Natural killer cell (primary cell): ENCODE data around the gene PLPP1. TPM values are rescaled to one million over a fixed set of nuclear protein-coding genes. Genes with fewer than 3 reads are reported as not detected.

ENCODE experiments used
- ATAC-seq, 3 donors: fragments of 150-1000 bp in 2 of 3; fragments of 200-7000 bp in 1 of 3; cut with Tn5 transposase; 1 replicate in 1 of 3; 2 replicates in 2 of 3; pipeline ENCODE4 v1.10.0; 2021; ENCODE audit warnings: mild to moderate bottlenecking in 2 of 3, moderate library complexity in 2 of 3
- DNase-seq, 2 donors: peaks; one replicate each; pipeline versions ENCODE4 v3.0.0 to v3.0.0-alpha.2; 2013 to 2021; ENCODE audit warnings: mixed read lengths in 1 of 2
- H3K27ac ChIP-seq: one replicate; pipeline ENCODE4 v1.5.1; 2013; ENCODE audit warnings: mild to moderate bottlenecking, low read length
- H3K27me3 ChIP-seq: one replicate; pipeline ENCODE4 v1.6.1; 2013; ENCODE audit warnings: low read length; ENCODE audit not compliant: control insufficient read depth, insufficient read depth
- H3K36me3 ChIP-seq: one replicate; pipeline ENCODE4 v1.6.1; 2013; ENCODE audit warnings: low read length; ENCODE audit not compliant: control insufficient read depth, insufficient read depth
- H3K4me1 ChIP-seq: one replicate; pipeline ENCODE4 v1.6.1; 2013; ENCODE audit warnings: low read length; ENCODE audit not compliant: control insufficient read depth, insufficient read depth
- H3K4me3 ChIP-seq: one replicate; pipeline ENCODE4 v1.5.1; 2013; ENCODE audit warnings: low read length
- H3K9me3 ChIP-seq: one replicate; pipeline ENCODE4 v1.6.1; 2013; ENCODE audit warnings: low read length; ENCODE audit not compliant: control insufficient read depth, insufficient read depth
- H3K27ac Mint-ChIP-seq, 2 donors: one replicate each; pipeline ENCODE4 v1.8.0; 2022; ENCODE audit warnings: mild to moderate bottlenecking in 2 of 2, mixed read lengths in 2 of 2, moderate library complexity in 1 of 2
- H3K27me3 Mint-ChIP-seq, 2 donors: one replicate each; pipeline ENCODE4 v1.8.0; 2022; ENCODE audit warnings: low read depth in 2 of 2, mixed read lengths in 2 of 2
- H3K36me3 Mint-ChIP-seq: one replicate; pipeline ENCODE4 v1.8.0; 2022; ENCODE audit warnings: mixed read lengths
- H3K4me1 Mint-ChIP-seq, 2 donors: one replicate each; pipeline ENCODE4 v1.8.0; 2022; ENCODE audit warnings: mixed read lengths in 2 of 2
- H3K4me3 Mint-ChIP-seq: one replicate; pipeline ENCODE4 v1.8.0; 2022; ENCODE audit warnings: mild to moderate bottlenecking, moderate library complexity, mixed read lengths
- H3K9me3 Mint-ChIP-seq, 2 donors: one replicate each; pipeline ENCODE4 v1.8.0; 2022; ENCODE audit warnings: mixed read lengths in 2 of 2
- WGBS: methylation state at CpG from one replicate; pipeline ENCODE4 v1.1.7; 2013; ENCODE audit warnings: missing lambda C conversion rate; ENCODE audit not compliant: insufficient coverage; 5-methylcytosine and 5-hydroxymethylcytosine counted together
- intact Hi-C: fragments of 100-400 bp; cut with micrococcal nuclease; formaldehyde crosslinking; loops from one replicate; pipeline ENCODE4 v1.14.2; 2022
- total RNA-seq, 4 donors: library from RNA; stranded (reverse); fragments of 120-200 nt in 1 of 4; gene quantifications; one replicate each; pipeline versions ENCODE4 v1.2.3 to v1.2.4, GENCODE V29; 2013 to 2022
- TF ChIP-seq, protein P1 (sequence below): fragments of 200-600 bp; IDR thresholded peaks from one replicate; pipeline ENCODE4 v1.8.0; 2022; ENCODE audit warnings: antibody characterized with exemption

PLPP1 gene
- total RNA-seq, 3 donors from 2014 or later (not counting 1 experiment from before 2014, with no cell fraction given), result 3.3 to 5.5 (median 4.2) TPM

- no peaks in the 10 kb centered on the region for H3K9me3 Mint-ChIP-seq
- WGBS, result 92% methylated on average over 1 of the region's 1 CpG
- Histone ChIP-seq H3K27ac (no peak overlapping the region), H3K4me3 (no peak overlapping the region), H3K4me1 (no peaks in the 10 kb centered on the region), H3K27me3 (no peaks in the 10 kb centered on the region), H3K36me3 (no peaks in the 10 kb centered on the region), H3K9me3 (no peaks in the 10 kb centered on the region)
- no peak overlapping the region for H3K4me3 Mint-ChIP-seq
- H3K4me1 Mint-ChIP-seq, result no peaks in the 10 kb centered on the region
- no peak for DNase-seq
- TF ChIP-seq, protein P1, sequence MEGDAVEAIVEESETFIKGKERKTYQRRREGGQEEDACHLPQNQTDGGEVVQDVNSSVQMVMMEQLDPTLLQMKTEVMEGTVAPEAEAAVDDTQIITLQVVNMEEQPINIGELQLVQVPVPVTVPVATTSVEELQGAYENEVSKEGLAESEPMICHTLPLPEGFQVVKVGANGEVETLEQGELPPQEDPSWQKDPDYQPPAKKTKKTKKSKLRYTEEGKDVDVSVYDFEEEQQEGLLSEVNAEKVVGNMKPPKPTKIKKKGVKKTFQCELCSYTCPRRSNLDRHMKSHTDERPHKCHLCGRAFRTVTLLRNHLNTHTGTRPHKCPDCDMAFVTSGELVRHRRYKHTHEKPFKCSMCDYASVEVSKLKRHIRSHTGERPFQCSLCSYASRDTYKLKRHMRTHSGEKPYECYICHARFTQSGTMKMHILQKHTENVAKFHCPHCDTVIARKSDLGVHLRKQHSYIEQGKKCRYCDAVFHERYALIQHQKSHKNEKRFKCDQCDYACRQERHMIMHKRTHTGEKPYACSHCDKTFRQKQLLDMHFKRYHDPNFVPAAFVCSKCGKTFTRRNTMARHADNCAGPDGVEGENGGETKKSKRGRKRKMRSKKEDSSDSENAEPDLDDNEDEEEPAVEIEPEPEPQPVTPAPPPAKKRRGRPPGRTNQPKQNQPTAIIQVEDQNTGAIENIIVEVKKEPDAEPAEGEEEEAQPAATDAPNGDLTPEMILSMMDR, result no peak
- no peaks in the 10 kb centered on the region for H3K36me3 Mint-ChIP-seq
- H3K27ac Mint-ChIP-seq, result no peak overlapping the region
- intact Hi-C loops, result no loop called here
- ATAC-seq, result no peak
- H3K27me3 Mint-ChIP-seq, result no peaks in the 10 kb centered on the region
These were observed 64.5 kb downstream of the PLPP1 start for GRCh38 chr5:55470282-55470681.

DNA sequence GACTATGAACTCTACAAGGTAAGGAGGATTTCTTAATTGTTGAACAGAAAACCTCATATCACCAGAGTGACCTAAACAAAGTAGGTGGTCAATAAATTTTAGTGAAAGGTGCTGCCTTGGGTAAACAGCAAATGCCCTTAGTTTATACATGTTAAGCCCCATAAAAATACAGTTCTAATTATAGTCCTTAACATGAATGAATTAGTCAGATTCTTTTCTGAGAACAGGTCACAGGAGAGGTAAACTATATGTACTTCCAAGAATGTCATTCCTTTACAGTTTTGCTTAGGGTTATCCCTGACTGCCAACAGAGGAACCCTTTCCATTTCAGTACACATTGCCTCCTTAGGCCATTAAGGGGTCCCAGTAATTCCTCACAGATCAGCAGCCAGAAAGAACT lies 64.9 kb downstream of the PLPP1 start:
- no peak for ATAC-seq
- Mint-ChIP-seq H3K4me1 (no peaks in the 10 kb centered on the region), H3K4me3 (no peak overlapping the region), H3K27ac (no peak overlapping the region), H3K9me3 (no peaks in the 10 kb centered on the region), H3K36me3 (no peaks in the 10 kb centered on the region), H3K27me3 (no peaks in the 10 kb centered on the region)
- no peaks in the 10 kb centered on the region for H3K36me3 ChIP-seq
- H3K4me3 ChIP-seq, result no peak overlapping the region
- no peaks in the 10 kb centered on the region for H3K27me3 ChIP-seq
- intact Hi-C loops, result no loop called here
- no peak for DNase-seq
- no peak overlapping the region for H3K27ac ChIP-seq
- no peaks in the 10 kb centered on the region for H3K4me1 ChIP-seq
- H3K9me3 ChIP-seq, result no peaks in the 10 kb centered on the region
- TF ChIP-seq, protein P1, result no peak

GRCh38 chr5:55467862-55468551 lies 66.8 kb downstream of the PLPP1 start:
- H3K36me3 ChIP-seq, result no peaks in the 10 kb centered on the region
- H3K9me3 ChIP-seq, result no peaks in the 10 kb centered on the region
- intact Hi-C loops, result no loop called here
- no peaks in the 10 kb centered on the region for H3K27me3 Mint-ChIP-seq
- H3K27me3 ChIP-seq, result no peaks in the 10 kb centered on the region
- no peak overlapping the region for H3K4me3 ChIP-seq
- H3K9me3 Mint-ChIP-seq, result no peaks in the 10 kb centered on the region
- DNase-seq (no peak), ATAC-seq (no peak)
- no peaks in the 10 kb centered on the region for H3K4me1 ChIP-seq
- TF ChIP-seq, protein P1, result no peak
- H3K4me1 Mint-ChIP-seq, result no peaks in the 10 kb centered on the region
- H3K36me3 Mint-ChIP-seq, result no peaks in the 10 kb centered on the region
- H3K27ac Mint-ChIP-seq, result no peak overlapping the region
- WGBS, result 99% methylated on average over 4 of the region's 5 CpGs
- H3K4me3 Mint-ChIP-seq, result no peak overlapping the region
- no peak overlapping the region for H3K27ac ChIP-seq

DNA sequence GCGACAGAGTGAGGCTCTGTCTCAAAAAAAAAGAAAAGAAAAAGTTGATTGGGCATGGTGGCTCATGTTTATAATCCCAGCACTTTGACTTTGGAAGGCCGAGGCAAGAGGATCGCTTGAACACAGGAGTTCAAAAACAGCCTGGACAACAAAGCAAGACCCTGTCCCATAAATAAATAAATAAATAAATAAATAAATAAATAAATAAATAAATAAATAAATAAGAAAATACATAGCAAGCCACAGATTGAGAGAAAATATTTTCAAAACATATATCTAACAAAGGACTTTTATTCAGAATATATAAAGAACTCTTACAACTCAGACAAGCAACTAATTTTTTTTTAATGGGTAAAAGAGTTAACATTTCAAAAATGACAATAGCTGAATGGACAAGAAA lies 71.2 kb downstream of the PLPP1 start:
- Histone ChIP-seq H3K27me3 (no peaks in the 10 kb centered on the region), H3K36me3 (no peaks in the 10 kb centered on the region), H3K27ac (no peak overlapping the region), H3K4me3 (no peak overlapping the region), H3K4me1 (no peaks in the 10 kb centered on the region), H3K9me3 (no peaks in the 10 kb centered on the region)
- 100% methylated on average over 1 of the region's 3 CpGs for WGBS
- no peaks in the 10 kb centered on the region for H3K9me3 Mint-ChIP-seq
- H3K27me3 Mint-ChIP-seq, result no peaks in the 10 kb centered on the region
- no peak overlapping the region for H3K4me3 Mint-ChIP-seq
- intact Hi-C loops, result no loop called here
- no peaks in the 10 kb centered on the region for H3K4me1 Mint-ChIP-seq
- TF ChIP-seq, protein P1, result no peak
- DNase-seq (no peak), ATAC-seq (no peak)
- no peak overlapping the region for H3K27ac Mint-ChIP-seq
- no peaks in the 10 kb centered on the region for H3K36me3 Mint-ChIP-seq
